Spleen (tissue), 7 donors: Measurements from ENCODE around the gene PLEKHA1.

Source experiments
- CTCF ChIP-seq, 11 experiments: fragments of 200-600 bp in 7 of 11; fragments of 450-650 bp in 4 of 11; sonication (generic) in 4 of 11; IDR thresholded peaks in 8 of 11; conservative IDR thresholded peaks in 3 of 11; 1 replicate in 7 of 11; 2 replicates in 4 of 11; pipeline versions ENCODE4 v1.4.0 to v1.8.0; 2016 to 2021; ENCODE audit warnings: antibody characterized with exemption in 11 of 11, inconsistent platforms in 4 of 11, mild to moderate bottlenecking in 1 of 11
- POLR2A ChIP-seq, 3 donors: fragments of 450-650 bp; IDR thresholded peaks; one replicate each; pipeline ENCODE4 v1.5.1; 2017; ENCODE audit warnings: antibody characterized with exemption in 3 of 3, mild to moderate bottlenecking in 1 of 3
- donor health status: DM: no; HTN: no; CAD: no; lungs with moderate emphysema.
- donor health status: DM: no; HTN: no; CAD: no.
- donor health status: DM: no; HTN: no; CAD: no.

- TF ChIP-seq CTCF (IDR thresholded peaks at IDR 0.05 in 8 of 11, conservative IDR thresholded peaks at IDR 0.05 in 3 of 11), result no peak
- TF ChIP-seq POLR2A (IDR thresholded peaks at IDR 0.05), result no peak
Measured at GRCh38 chr10:122368502-122369254, 5.8 kb upstream of the PLEKHA1 start.
